Uterus (tissue), 4 donors: ENCODE results near the gene CPED1. TPM values are rescaled to one million over a fixed set of nuclear protein-coding genes. Genes with fewer than 3 reads are reported as not detected.

ENCODE experiments used
- DNase-seq, 2 donors: peaks; one replicate each; pipeline ENCODE4 v3.0.0-alpha.2; 2019 to 2020
- H3K27ac ChIP-seq, 2 donors: fragments of 200-600 bp; sonication (generic); 1 replicate in 1 of 2; 2 replicates in 1 of 2; pipeline ENCODE4 v1.5.1; 2016 to 2018
- H3K27me3 ChIP-seq, 2 donors: fragments of 200-600 bp; sonication (generic); one replicate each; pipeline ENCODE4 v1.5.1; 2018 to 2019; ENCODE audit warnings: control low read depth in 1 of 2
- H3K36me3 ChIP-seq, 2 donors: fragments of 200-600 bp; sonication (generic); one replicate each; pipeline ENCODE4 v1.5.1; 2019; ENCODE audit warnings: control low read depth in 1 of 2
- H3K4me1 ChIP-seq, 2 donors: fragments of 200-600 bp; sonication (generic); one replicate each; pipeline ENCODE4 v1.5.1; 2018 to 2019; ENCODE audit warnings: control low read depth in 1 of 2
- H3K4me3 ChIP-seq, 2 donors: fragments of 200-600 bp; sonication (generic); 1 replicate in 1 of 2; 2 replicates in 1 of 2; pipeline ENCODE4 v1.5.1; 2018 to 2019; ENCODE audit warnings: mild to moderate bottlenecking in 1 of 2
- H3K9me3 ChIP-seq, 2 donors: fragments of 200-600 bp; sonication (generic); one replicate each; pipeline ENCODE4 v1.5.1; 2019; ENCODE audit warnings: control low read depth in 1 of 2
- CTCF ChIP-seq, 4 experiments: fragments of 200-600 bp in 2 of 4; fragments of 450-650 bp in 2 of 4; sonication (generic) in 2 of 4; IDR thresholded peaks; one replicate each; pipeline ENCODE4 v1.5.1; 2016 to 2019; ENCODE audit warnings: antibody characterized with exemption in 4 of 4, mild to moderate bottlenecking in 2 of 4, moderate library complexity in 1 of 4
- POLR2A ChIP-seq, 2 donors: fragments of 450-650 bp; IDR thresholded peaks; one replicate each; pipeline ENCODE4 v1.6.1; 2016; ENCODE audit warnings: antibody characterized with exemption in 2 of 2, mild to moderate bottlenecking in 1 of 2, moderate library complexity in 1 of 2
- intact Hi-C: fragments of 100-400 bp; cut with DNase I; formaldehyde crosslinking; loops from one replicate; pipeline ENCODE4 v1.15.1; 2023; ENCODE audit warnings: low total_unique reads
- total RNA-seq, 4 donors: library from RNA; depleted of rRNA in 3 of 4; stranded (reverse); fragments of >200 nt in 3 of 4; gene quantifications; one replicate each; pipeline versions ENCODE4 v1.1.0 to v1.2.4, GENCODE V29; 2014 to 2023
- donor health status: DM: yes; HTN: yes; CAD: no.

Gene CPED1
- total RNA-seq, 4 donors from 2014 or later: 47.4 to 194 (median 59.2) TPM

- DNase-seq: peak in 1 of 2 donors; percentile 31
- H3K4me1 ChIP-seq: peaks cover 0 to 21% of the 10 kb centered on the region in 2 donors
- peak overlapping the region; percentile 81 to 92 for H3K27ac ChIP-seq
Observed at GRCh38 chr7:120997882-120998474, 9.5 kb downstream of the CPED1 start.

GRCh38 chr7:120998520-120998919, 10.0 kb downstream of the CPED1 start:
- peaks cover 0 to 19% of the 10 kb centered on the region in 2 donors for H3K4me1 ChIP-seq
- TF ChIP-seq CTCF (IDR thresholded peaks at IDR 0.05) (no peak), POLR2A (IDR thresholded peaks at IDR 0.05) (no peak)
- H3K27me3 ChIP-seq: no peaks in the 10 kb centered on the region
- no peaks in the 10 kb centered on the region for H3K9me3 ChIP-seq
- H3K4me3 ChIP-seq: peak overlapping the region in 1 of 2 donors; percentile 8
- H3K27ac ChIP-seq: peak overlapping the region; percentile 81 to 92
- intact Hi-C loops: no loop called here
- DNase-seq: no peak
- H3K36me3 ChIP-seq: no peaks in the 10 kb centered on the region

More at GRCh38 chr7:120997882-120998474, 9.5 kb downstream of the CPED1 start:
- intact Hi-C loops: no loop called here
- Histone ChIP-seq H3K4me3 (no peak overlapping the region), H3K9me3 (no peaks in the 10 kb centered on the region), H3K27me3 (no peaks in the 10 kb centered on the region), H3K36me3 (no peaks in the 10 kb centered on the region)
- TF ChIP-seq POLR2A (IDR thresholded peaks at IDR 0.05): no peak
- TF ChIP-seq CTCF (IDR thresholded peaks at IDR 0.05): no peak

GRCh38 chr7:120998996-120999565, 10.6 kb downstream of the CPED1 start:
- H3K27ac ChIP-seq: peak overlapping the region; percentile 81 to 92
- no peak for TF ChIP-seq POLR2A (IDR thresholded peaks at IDR 0.05)
- TF ChIP-seq CTCF (IDR thresholded peaks at IDR 0.05): no peak

GRCh38 chr7:121000081-121000983, 11.8 kb downstream of the CPED1 start:
- Histone ChIP-seq H3K27me3 (no peaks in the 10 kb centered on the region), H3K4me1 (peaks cover 0 to 13% of the 10 kb centered on the region in 2 donors), H3K4me3 (peak overlapping the region; percentile 8 to 9), H3K36me3 (no peaks in the 10 kb centered on the region), H3K27ac (peak overlapping the region; percentile 81 to 92), H3K9me3 (no peaks in the 10 kb centered on the region)
- TF ChIP-seq POLR2A (IDR thresholded peaks at IDR 0.05) (no peak), CTCF (IDR thresholded peaks at IDR 0.05) (no peak)
- intact Hi-C loops: no loop called here
- DNase-seq: no peak

More at GRCh38 chr7:120998996-120999565, 10.6 kb downstream of the CPED1 start:
- Histone ChIP-seq H3K27me3 (no peaks in the 10 kb centered on the region), H3K9me3 (no peaks in the 10 kb centered on the region), H3K36me3 (no peaks in the 10 kb centered on the region), H3K4me1 (peaks cover 0 to 14% of the 10 kb centered on the region in 2 donors), H3K4me3 (no peak overlapping the region)
- intact Hi-C loops: no loop called here
- no peak for DNase-seq
